AG04449 (cell line): ENCODE data around the gene TOB2.

Experiments used
- CTCF ChIA-PET: fragments of 350-600 bp; formaldehyde crosslinking; extraction: SDS; loops from one replicate; lab custom pipeline; 2021; ENCODE audit warnings: antibody characterized with exemption; lab: Yijun Ruan, JAX
- POLR2A ChIA-PET: fragments of 400-600, 350-600 bp; formaldehyde crosslinking; extraction: SDS; loops from one replicate; lab custom pipeline; 2020; ENCODE audit warnings: antibody characterized with exemption, inconsistent platforms; lab: Yijun Ruan, JAX
- DNase-seq: peaks from one replicate; pipeline ENCODE4 v3.0.0-alpha.2; 2010; ENCODE audit warnings: low read depth, low spot score
- H3K4me3 ChIP-seq: 2 replicates; pipeline ENCODE4 v1.5.1; 2011; ENCODE audit warnings: low read depth, mild to moderate bottlenecking, control low read depth, low read length
- CTCF ChIP-seq: IDR thresholded peaks from one replicate; pipeline ENCODE4 v1.5.1; 2011; ENCODE audit warnings: mild to moderate bottlenecking, moderate library complexity, low read length, control low read depth, inconsistent platforms; ENCODE audit not compliant: insufficient read depth; ENCODE audit errors: missing control alignments

Gene TOB2

GRCh38 chr22:41431656-41432055, 14.9 kb downstream of the TOB2 start:
- no peak overlapping the region for H3K4me3 ChIP-seq
- TF ChIP-seq CTCF: no peak
- CTCF ChIA-PET: no interaction called here
- DNase-seq: no peak
- POLR2A ChIA-PET: interaction anchor here (0.7 kb wide), 1 partner anchor 9 kb away, joined by 5 read pairs; no protein-coding TSS in a partner anchor

- ChIA-PET POLR2A (interaction anchor here (3.5 kb wide), 1 partner anchor 16 kb away, joined by 13 read pairs; the partner anchor contains the start of gene TOB2), CTCF (no interaction called here)
- DNase-seq: no peak
- no peak overlapping the region for H3K4me3 ChIP-seq
- no peak for TF ChIP-seq CTCF
These were observed 16.7 kb downstream of the TOB2 start for GRCh38 chr22:41429951-41430332.

GRCh38 chr22:41429232-41429950, 17.2 kb downstream of the TOB2 start:
- CTCF ChIA-PET: no interaction called here
- no peak for DNase-seq
- TF ChIP-seq CTCF: no peak
- POLR2A ChIA-PET: interaction anchor here (0.7 to 3.5 kb wide), 2 partner anchors 17 to 25 kb away, joined by 3 to 13 read pairs; partner anchors contain the start of gene TOB2
- no peak overlapping the region for H3K4me3 ChIP-seq

GRCh38 chr22:41425660-41426365, 20.8 kb downstream of the TOB2 start:
- CTCF ChIA-PET: interaction anchor here (1.0 kb wide), 1 partner anchor 22 kb away, joined by 4 read pairs; no protein-coding TSS in a partner anchor

GRCh38 chr22:41418717-41419116, 27.9 kb downstream of the TOB2 start:
- H3K4me3 ChIP-seq: no peak overlapping the region
- DNase-seq: no peak
- CTCF ChIA-PET: interaction anchor here (1.5 to 1.9 kb wide), 2 partner anchors 16 to 99 kb away, joined by 3 to 6 read pairs; no protein-coding TSS in a partner anchor
- POLR2A ChIA-PET: interaction anchor here (0.6 kb wide), 1 partner anchor 25 kb away, joined by 3 read pairs; no protein-coding TSS in a partner anchor
- TF ChIP-seq CTCF: no peak

More at GRCh38 chr22:41425660-41426365, 20.8 kb downstream of the TOB2 start:
- DNase-seq: no peak
- TF ChIP-seq CTCF: no peak
- no peak overlapping the region for H3K4me3 ChIP-seq
- POLR2A ChIA-PET: interaction anchor here (0.6 kb wide), 1 partner anchor 18 kb away, joined by 3 read pairs; no protein-coding TSS in a partner anchor
